Measurements from ENCODE around the gene ICAM5. TPM values are rescaled to one million over a fixed set of nuclear protein-coding genes. Genes with fewer than 3 reads are reported as not detected.

Gene ICAM5
- total and polyA plus RNA-seq, 2 experiments from 2014 or later: 21.0 to 53.0 TPM

DNA sequence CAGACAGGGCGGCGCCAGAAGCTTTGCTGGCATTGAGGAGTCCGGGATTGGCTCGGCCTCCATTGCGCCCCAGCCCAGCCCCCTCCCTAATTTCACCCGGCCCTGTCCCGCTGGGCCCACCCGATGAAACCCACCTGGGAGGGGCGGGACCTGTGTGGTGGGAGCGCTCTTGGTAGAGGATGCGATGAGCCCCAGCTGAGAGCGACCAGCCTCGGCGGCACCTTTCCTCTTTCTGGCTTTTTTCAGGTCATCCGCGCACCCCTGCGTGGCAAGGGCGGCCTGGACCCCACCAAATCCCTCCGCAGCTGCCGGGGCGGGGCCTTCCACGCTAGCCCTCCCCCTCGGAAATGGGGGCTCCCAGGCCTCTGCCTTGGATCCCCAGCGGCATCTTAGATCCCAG, 19.7 kb downstream of the ICAM5 start, which contains the start of gene ZGLP1:
TSS of gene ZGLP1 (minus strand) at position 393 of the 400 bp plus-strand sequence.
- H3K4me3 ChIP-seq: no peak within 1 kb of the TSS
- H3K36me3 ChIP-seq: no peaks in the 10 kb centered on the region
- TF ChIP-seq CTCF (IDR thresholded peaks at IDR 0.05; ENCODE audit: low read depth, low read length): no peak
- H3K4me1 ChIP-seq (ENCODE audit: low read depth): no peaks in the 10 kb centered on the region
- DNase-seq (ENCODE audit: low read depth in 1 of 2, low spot score in 1 of 2): no peak
- no peaks in the 10 kb centered on the region for H3K27me3 ChIP-seq
- H3K27ac ChIP-seq: no peak within 1 kb of the TSS
- no peaks in the 10 kb centered on the region for H3K9me3 ChIP-seq (ENCODE audit: low read depth)

DNA sequence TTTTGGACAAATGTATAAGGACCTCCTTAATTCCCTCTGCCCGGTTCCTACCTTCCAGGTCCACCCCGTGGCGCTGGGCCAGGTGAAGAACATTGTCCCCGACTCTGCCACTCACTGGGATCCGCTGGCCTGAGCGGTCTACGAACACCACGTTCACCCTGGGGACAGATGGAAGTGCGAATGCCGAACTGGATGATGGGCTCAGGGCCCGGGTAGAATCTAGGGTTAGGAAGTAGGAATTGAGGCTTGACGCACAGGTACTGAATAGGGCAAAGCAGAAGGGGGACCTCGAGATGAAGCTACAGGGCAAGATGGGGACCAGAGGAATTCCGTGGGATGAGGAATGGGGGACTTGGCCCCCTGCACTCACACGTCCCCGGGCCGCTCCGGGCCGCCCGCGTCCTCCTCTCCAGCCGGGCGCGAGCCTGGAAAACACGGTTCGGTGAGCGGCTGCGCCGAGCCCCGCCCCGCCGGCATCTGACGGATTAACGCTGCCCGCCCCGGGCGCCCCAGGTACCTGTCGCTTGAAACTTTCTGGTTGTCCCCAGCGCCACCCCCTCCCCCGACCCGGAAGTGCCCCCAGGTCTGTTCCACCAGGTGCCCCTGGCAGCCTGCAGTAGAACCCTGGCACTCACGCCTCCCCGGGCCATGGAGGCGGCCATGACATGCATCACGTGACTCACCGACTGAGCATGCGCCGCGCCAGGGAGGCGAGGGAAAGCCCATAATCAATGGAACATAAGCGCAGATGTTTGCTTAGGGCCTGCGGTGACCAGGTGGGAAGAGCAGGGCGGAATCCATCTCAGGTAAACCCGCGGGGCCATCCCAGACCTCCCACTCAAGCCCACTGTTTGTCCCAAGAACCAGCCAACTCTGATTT, 25.8 kb downstream of the ICAM5 start, which contains the start of gene FDX2:
TSS of gene FDX2 (minus strand) at position 681 of the 880 bp plus-strand sequence. CDS start at position 662, 19 bp downstream.
- peaks cover 16% of the 10 kb centered on the region for H3K36me3 ChIP-seq
- H3K9me3 ChIP-seq (ENCODE audit: low read depth): no peaks in the 10 kb centered on the region
- peak within 1 kb of the TSS; percentile 67 for H3K27ac ChIP-seq
- DNase-seq (ENCODE audit: low read depth in 1 of 2, low spot score in 1 of 2): peak; percentile 80 to 85
- H3K4me1 ChIP-seq (ENCODE audit: low read depth): peaks cover 11% of the 10 kb centered on the region
- no peak for TF ChIP-seq CTCF (IDR thresholded peaks at IDR 0.05; ENCODE audit: low read depth, low read length)
- H3K27me3 ChIP-seq: no peaks in the 10 kb centered on the region
- H3K4me3 ChIP-seq: peak within 1 kb of the TSS; percentile 86

DNA sequence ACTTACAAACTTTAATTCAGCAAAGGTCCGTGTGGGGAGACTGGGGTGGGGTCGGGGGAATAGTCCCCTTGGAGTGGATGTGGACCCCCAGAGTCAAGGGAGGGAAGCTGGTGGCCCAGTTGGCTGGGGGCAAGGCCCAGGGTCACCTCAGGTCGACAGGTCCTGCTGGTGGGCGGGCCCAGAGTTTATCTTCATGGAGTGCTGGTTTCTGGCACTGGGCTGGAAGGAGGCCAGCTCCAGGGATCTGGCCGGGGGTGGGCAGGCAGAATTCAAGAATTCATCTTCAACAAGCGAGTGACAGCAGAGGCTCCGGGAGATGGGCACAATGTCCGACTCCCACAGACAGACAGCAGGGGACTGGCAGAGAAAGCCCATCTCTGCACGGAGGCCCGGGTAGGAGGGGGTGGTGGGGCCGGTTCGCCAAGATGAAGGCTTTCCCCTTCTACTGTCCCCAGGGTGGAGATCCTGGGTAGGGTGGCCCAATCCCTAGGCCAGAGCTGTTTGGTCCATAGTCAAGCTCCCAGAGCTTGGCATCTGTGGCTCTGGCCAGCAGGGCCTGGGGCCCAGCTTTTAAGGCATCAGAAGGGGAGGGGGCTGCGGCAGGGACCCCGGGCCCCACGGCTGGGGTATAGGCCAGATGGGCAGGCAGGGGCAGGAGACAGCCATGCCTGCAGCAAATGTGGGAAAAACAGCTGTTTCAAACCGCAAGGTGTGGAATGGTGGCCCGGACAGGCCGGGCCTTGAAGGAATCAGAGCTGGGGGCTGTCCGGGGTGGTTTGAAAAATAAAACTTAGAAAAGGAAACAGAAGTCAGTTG, 26.7 kb downstream of the ICAM5 start:
- Histone ChIP-seq H3K4me3 (peak overlapping the region; percentile 86), H3K9me3 (ENCODE audit: low read depth) (no peaks in the 10 kb centered on the region), H3K27me3 (no peaks in the 10 kb centered on the region), H3K36me3 (peaks cover 24% of the 10 kb centered on the region), H3K27ac (peak overlapping the region; percentile 67), H3K4me1 (ENCODE audit: low read depth) (peaks cover 11% of the 10 kb centered on the region)
- no peak for TF ChIP-seq CTCF (IDR thresholded peaks at IDR 0.05; ENCODE audit: low read depth, low read length)
- DNase-seq (ENCODE audit: low read depth in 1 of 2, low spot score in 1 of 2): no peak

- no peak overlapping the region for H3K27ac ChIP-seq
- no peak for DNase-seq (ENCODE audit: low read depth in 1 of 2, low spot score in 1 of 2)
These were observed 27.5 kb downstream of the ICAM5 start for GRCh38 chr19:10317045-10317856.

More at GRCh38 chr19:10317045-10317856, 27.5 kb downstream of the ICAM5 start:
- Histone ChIP-seq H3K4me1 (ENCODE audit: low read depth) (peaks cover 11% of the 10 kb centered on the region), H3K27me3 (no peaks in the 10 kb centered on the region), H3K9me3 (ENCODE audit: low read depth) (no peaks in the 10 kb centered on the region), H3K36me3 (peaks cover 32% of the 10 kb centered on the region), H3K4me3 (no peak overlapping the region)
- no peak for TF ChIP-seq CTCF (IDR thresholded peaks at IDR 0.05; ENCODE audit: low read depth, low read length)

Measured in cardiac muscle cell (in vitro differentiated cells and primary cell).